Loucy (cell line): ENCODE data around the gene DHPS.
"Not testable (repeated sequence)": the region's sequence is repeated elsewhere in the genome, so short reads cannot be mapped to it uniquely, and the experiment has no call there.

Experiments
- H2AFZ ChIP-seq: fragments of 200-600 bp; sonication (generic); 2 replicates; pipeline ENCODE4 v1.6.0; 2016; ENCODE audit warnings: antibody characterized with exemption, mild to moderate bottlenecking, low read length, moderate library complexity
- H3F3A ChIP-seq: fragments of 200-600 bp; 2 replicates; pipeline ENCODE4 v1.6.0; 2016; ENCODE audit warnings: antibody characterized with exemption, low read depth, mild to moderate bottlenecking
- H3K27me3 ChIP-seq: fragments of 200-600 bp; sonication (generic); 2 replicates; pipeline ENCODE4 v1.6.1; 2014; ENCODE audit warnings: low read length, mild to moderate bottlenecking; ENCODE audit not compliant: insufficient read depth, poor library complexity, severe bottlenecking
- H3K36me3 ChIP-seq: fragments of 200-600 bp; sonication (generic); 2 replicates; pipeline ENCODE4 v1.6.1; 2016; ENCODE audit warnings: low read length; ENCODE audit not compliant: insufficient read depth
- H3K4me1 ChIP-seq: fragments of 200-600 bp; sonication (generic); 2 replicates; pipeline ENCODE4 v1.5.1; 2014; ENCODE audit warnings: low read length, mild to moderate bottlenecking; ENCODE audit not compliant: insufficient read depth, poor library complexity, severe bottlenecking
- H3K4me2 ChIP-seq: fragments of 200-600 bp; sonication (generic); 2 replicates; pipeline ENCODE4 v1.6.0; 2014; ENCODE audit warnings: antibody characterized with exemption, low read length, low read depth, mild to moderate bottlenecking; ENCODE audit not compliant: poor library complexity, severe bottlenecking
- H3K4me3 ChIP-seq: fragments of 200-600 bp; sonication (generic); 2 replicates; pipeline ENCODE4 v1.5.1; 2014; ENCODE audit warnings: low read length, mild to moderate bottlenecking, mixed read lengths; ENCODE audit not compliant: poor library complexity, severe bottlenecking
- H3K79me2 ChIP-seq: fragments of 200-600 bp; sonication (generic); 2 replicates; pipeline ENCODE4 v1.6.1; 2014; ENCODE audit warnings: low read length; ENCODE audit not compliant: insufficient read depth
- H3K9ac ChIP-seq: fragments of 200-600 bp; sonication (generic); 2 replicates; pipeline ENCODE4 v1.6.0; 2014; ENCODE audit warnings: mild to moderate bottlenecking, low read depth, low read length, moderate library complexity; ENCODE audit not compliant: poor library complexity, severe bottlenecking
- H3K9me2 ChIP-seq: fragments of 200-600 bp; sonication (generic); replicated peaks from 2 replicates; pipeline ENCODE4 v1.6.1; 2016; ENCODE audit warnings: low read depth, low read length, mixed read lengths
- H3K9me3 ChIP-seq: fragments of 200-600 bp; sonication (generic); 2 replicates; pipeline ENCODE4 v1.6.1; 2014; ENCODE audit warnings: mild to moderate bottlenecking, antibody characterized with exemption, low read length, low read depth; ENCODE audit not compliant: insufficient read depth
- H4K20me1 ChIP-seq: fragments of 200-600 bp; sonication (generic); 2 replicates; pipeline ENCODE4 v1.6.0; 2014; ENCODE audit warnings: antibody characterized with exemption, low read length, mild to moderate bottlenecking; ENCODE audit not compliant: insufficient read depth, poor library complexity, severe bottlenecking
- CTCF ChIP-seq: fragments of 200-600 bp; sonication (generic); conservative IDR thresholded peaks from 2 replicates; pipeline ENCODE4 v1.5.1; 2014; ENCODE audit warnings: mild to moderate bottlenecking, antibody characterized with exemption, low read length
- EZH2phosphoT487 ChIP-seq: fragments of 200-600 bp; IDR thresholded peaks from 2 replicates; pipeline ENCODE4 v1.6.1; 2018; ENCODE audit warnings: antibody characterized with exemption, mild to moderate bottlenecking, moderate library complexity, borderline replicate concordance

Gene DHPS

GRCh38 chr19:12685831-12686230, 4.2 kb upstream of the DHPS start:
- H3K4me3 ChIP-seq, result no peak overlapping the region
- H3K9me3 ChIP-seq, result no peaks in the 10 kb centered on the region
- peaks cover 29% of the 10 kb centered on the region; the same call in 1 of the 2 replicates for H3K79me2 ChIP-seq
- no peaks in the 10 kb centered on the region for H3K36me3 ChIP-seq
- peaks cover 4% of the 10 kb centered on the region for H3F3A ChIP-seq
- no peak for TF ChIP-seq CTCF
- no peak for TF ChIP-seq EZH2phosphoT487
- no peaks in the 10 kb centered on the region for H3K9me2 ChIP-seq
- no peak overlapping the region for H2AFZ ChIP-seq
- no peak overlapping the region for H3K9ac ChIP-seq
- H3K4me1 ChIP-seq, result peaks cover 9% of the 10 kb centered on the region
- H3K27me3 ChIP-seq, result no peaks in the 10 kb centered on the region
- H3K4me2 ChIP-seq, result no peak overlapping the region
- no peaks in the 10 kb centered on the region for H4K20me1 ChIP-seq

DNA sequence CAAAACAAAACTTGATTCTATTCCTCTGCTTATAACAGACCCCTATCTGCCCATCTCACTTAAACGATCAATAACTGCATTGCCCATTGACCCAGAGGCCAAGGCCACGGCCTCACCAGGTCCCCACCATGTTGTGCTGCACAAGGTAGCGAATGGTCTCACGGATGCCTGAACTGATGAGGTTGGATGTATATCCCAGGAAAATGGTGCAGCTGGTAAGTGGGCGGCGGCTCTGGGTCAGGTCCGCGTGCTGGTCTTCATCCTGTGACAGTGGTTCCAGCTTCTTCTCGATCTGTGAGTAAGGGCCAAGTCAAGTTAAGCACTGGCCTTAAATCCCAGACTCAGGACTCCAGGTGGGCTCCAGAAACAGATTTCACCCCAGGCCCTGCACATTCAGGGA, 1.6 kb downstream of the DHPS start:
- Histone ChIP-seq H4K20me1 (peaks cover 16% of the 10 kb centered on the region), H3K9me2 (no peaks in the 10 kb centered on the region), H3K9me3 (no peaks in the 10 kb centered on the region), H3K36me3 (peaks cover 39% of the 10 kb centered on the region; the same call in 1 of the 2 replicates), H3K79me2 (peaks cover 17% of the 10 kb centered on the region), H3K9ac (no peak overlapping the region), H3K27me3 (no peaks in the 10 kb centered on the region), H3K4me1 (peaks cover 8% of the 10 kb centered on the region), H3F3A (peaks cover 4% of the 10 kb centered on the region), H3K4me3 (peak overlapping the region; percentile 59), H2AFZ (no peak overlapping the region), H3K4me2 (peak overlapping the region; percentile 64)
- TF ChIP-seq EZH2phosphoT487 (no peak), CTCF (no peak)

DNA sequence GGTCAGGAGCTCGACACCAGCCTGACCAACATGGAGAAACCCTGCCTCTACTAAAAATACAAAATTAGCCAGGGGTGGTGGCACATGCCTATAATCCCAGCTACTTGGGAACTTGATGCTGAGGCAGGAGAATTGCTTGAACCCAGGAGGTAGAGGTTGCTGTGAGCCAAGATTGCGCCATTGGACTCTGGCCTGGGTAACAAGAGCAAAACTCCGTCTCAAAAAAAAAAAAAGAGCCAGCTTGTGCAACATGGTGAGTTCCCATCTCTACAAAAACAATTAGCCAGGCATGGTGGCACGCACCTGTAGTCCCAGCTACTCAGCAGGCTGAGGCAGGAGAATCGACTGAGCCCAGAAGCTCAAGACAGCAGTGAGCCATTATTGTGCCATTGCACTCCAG, 3.6 kb downstream of the DHPS start:
- Histone ChIP-seq H3K36me3 (peaks cover 50% of the 10 kb centered on the region; the same call in 1 of the 2 replicates), H3K79me2 (peaks cover 17% of the 10 kb centered on the region), H4K20me1 (peaks cover 16% of the 10 kb centered on the region)
- not testable (repeated sequence) for H3K9me2 ChIP-seq, H3K27me3 ChIP-seq, H3F3A ChIP-seq, H3K9me3 ChIP-seq, H3K4me1 ChIP-seq, H3K4me3 ChIP-seq, H2AFZ ChIP-seq, H3K9ac ChIP-seq, H3K4me2 ChIP-seq

DNA sequence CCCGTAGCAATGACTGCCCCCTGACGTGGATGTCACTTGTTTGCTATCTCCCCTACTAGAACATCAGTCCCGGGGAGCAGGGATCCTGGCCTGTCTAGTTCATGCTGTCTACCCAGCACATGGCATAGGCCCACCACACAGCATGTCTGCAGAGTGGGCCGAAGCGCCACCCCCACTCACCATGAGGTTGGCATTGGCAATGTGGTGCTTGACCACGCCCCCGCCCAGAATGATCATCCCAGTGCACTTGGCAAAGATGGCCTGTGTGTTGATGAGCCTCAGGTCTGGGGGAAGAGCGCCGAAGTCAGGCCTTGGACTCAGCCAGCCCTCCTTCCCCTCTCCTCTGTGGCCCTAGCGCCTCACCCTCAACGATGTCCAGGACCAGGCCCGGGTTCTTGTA, 4.8 kb downstream of the DHPS start:
- H3F3A ChIP-seq, result peaks cover 4% of the 10 kb centered on the region
- peaks cover 17% of the 10 kb centered on the region for H3K79me2 ChIP-seq
- H3K4me3 ChIP-seq, result no peak overlapping the region
- H3K9me2 ChIP-seq, result no peaks in the 10 kb centered on the region
- no peak overlapping the region for H3K4me2 ChIP-seq
- H3K9me3 ChIP-seq, result no peaks in the 10 kb centered on the region
- H3K27me3 ChIP-seq, result no peaks in the 10 kb centered on the region
- peaks cover 8% of the 10 kb centered on the region for H3K4me1 ChIP-seq
- H3K9ac ChIP-seq, result no peak overlapping the region
- peaks cover 16% of the 10 kb centered on the region for H4K20me1 ChIP-seq
- H3K36me3 ChIP-seq, result peaks cover 53% of the 10 kb centered on the region; the same call in 1 of the 2 replicates
- H2AFZ ChIP-seq, result no peak overlapping the region
- TF ChIP-seq EZH2phosphoT487 (no peak), CTCF (no peak)
